ENCODE data around the gene BRCC3. TPM values are rescaled to one million over a fixed set of nuclear protein-coding genes. Genes with fewer than 3 reads are reported as not detected.
A peak's percentile ranks its signal among the peaks of the same experiment; 100 is the strongest.

The BRCC3 gene
- total RNA-seq, 2 experiments from 2014 or later: 25.0 to 26.0 TPM

DNA sequence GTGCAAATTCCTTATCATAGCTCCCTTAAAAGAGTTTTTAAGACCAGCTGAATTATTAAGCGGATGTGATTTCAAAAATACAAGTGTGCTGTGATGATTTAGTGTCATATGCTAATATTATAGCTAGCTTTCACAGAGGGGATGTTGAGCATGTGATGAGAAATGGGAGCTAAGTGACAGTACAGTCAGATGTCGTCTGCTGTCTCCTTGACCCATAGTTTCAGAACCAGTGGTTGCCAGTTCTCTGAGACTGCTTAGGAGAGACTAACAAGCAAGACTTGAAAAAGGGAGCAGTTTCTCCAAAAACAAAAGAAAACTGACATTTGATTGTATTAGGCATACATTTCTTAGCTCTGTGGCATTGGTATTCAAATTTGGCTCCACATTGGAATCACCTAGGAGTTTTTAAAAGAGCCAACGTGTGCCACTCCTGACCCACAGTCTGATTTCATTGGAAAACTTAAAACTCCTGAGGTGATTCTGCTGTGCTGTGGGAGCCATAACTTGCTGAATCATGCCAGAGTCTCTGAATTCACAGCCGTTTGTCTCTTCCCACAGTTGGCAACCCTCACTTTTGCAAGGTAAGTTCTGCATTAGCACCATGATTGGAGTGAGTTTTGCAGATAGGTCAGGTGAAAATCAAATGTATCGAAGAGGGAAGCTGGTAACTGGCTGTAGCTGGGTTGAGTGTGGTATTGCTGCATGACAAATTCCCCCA, 24.3 kb upstream of the BRCC3 start:
- peaks cover 19% of the 10 kb centered on the region for H3K4me1 Mint-ChIP-seq
- H3K27me3 Mint-ChIP-seq: no peaks in the 10 kb centered on the region
- no peak overlapping the region for H3K27ac Mint-ChIP-seq
- peaks cover 12% of the 10 kb centered on the region for H3K36me3 Mint-ChIP-seq
- POLR2A ChIA-PET: no interaction called here
- no peaks in the 10 kb centered on the region for H3K9me3 Mint-ChIP-seq
- H3K4me3 Mint-ChIP-seq: no peak overlapping the region
- DNase-seq: no peak
- ATAC-seq (ENCODE audit: low read depth): no peak

DNA sequence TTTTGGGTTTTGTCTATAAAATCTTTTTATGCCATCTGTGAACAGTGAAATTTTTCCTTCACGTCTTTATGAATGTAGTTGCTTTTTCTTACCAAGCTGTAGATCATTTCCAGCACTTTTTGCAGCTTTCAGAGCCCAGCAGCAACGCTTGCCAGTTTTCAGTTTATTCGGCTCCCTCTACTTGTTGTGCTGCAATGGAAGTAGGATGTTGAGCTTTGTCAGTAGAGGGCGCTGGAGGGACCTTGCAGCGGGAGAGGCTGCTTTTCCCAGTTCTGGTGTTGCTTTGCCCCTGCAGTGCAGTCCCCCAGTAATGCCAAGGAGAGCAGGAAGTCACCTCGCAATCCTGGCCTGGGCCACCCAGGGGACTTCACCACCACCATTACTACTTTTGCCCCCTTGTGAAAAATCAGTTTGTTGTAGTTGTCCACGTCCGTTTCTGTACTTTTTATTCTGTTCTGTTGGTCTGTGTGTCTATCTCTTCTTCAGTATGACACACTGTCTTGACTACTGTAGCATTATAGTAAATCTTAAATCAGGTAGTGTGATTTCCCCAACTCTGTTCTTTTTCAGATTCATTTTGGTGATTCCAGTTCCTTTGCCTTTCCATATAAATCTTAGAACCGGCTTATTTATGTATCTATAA, 22.2 kb upstream of the BRCC3 start:
- Mint-ChIP-seq H3K36me3 (peaks cover 11% of the 10 kb centered on the region), H3K9me3 (no peaks in the 10 kb centered on the region), H3K27ac (no peak overlapping the region), H3K27me3 (no peaks in the 10 kb centered on the region), H3K4me3 (no peak overlapping the region), H3K4me1 (peaks cover 27% of the 10 kb centered on the region)
- POLR2A ChIA-PET: no interaction called here
- DNase-seq (no peak), ATAC-seq (ENCODE audit: low read depth) (peak; percentile 47)

DNA sequence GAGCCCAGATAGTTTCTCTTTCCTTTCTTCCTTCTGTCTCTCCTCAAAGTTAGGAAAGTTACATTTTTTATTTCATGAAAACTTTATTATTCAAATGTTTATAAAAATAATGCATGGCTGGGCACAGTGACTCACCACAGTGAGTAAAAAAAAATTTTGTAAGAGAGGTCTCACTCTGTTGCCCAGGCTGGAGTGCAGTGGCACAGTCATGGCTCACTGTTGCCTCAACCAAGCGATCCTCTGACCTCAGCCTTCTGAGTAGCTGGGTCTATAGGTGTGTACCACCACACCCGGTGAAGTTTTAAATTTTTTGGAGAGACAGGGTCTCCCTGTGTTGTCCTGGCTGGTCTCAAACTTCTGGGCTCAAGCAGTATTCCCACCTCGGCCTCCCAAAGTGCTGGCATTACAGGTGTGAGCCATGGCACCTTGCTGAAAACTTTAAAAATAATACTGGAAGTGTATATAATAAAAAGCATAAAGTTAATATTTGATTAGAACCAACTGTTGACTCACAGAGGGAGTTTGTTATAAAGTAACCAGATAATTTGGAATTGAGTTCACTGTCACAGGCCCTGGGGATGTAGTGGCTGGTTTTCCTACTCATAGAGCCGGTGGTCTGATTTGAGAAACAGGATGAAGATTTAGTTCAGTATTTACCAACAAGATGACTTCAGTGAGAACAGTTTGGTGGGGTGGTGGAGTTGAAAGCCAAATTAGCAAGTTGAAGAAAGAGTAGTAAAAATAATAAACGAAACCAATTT, 18.4 kb upstream of the BRCC3 start:
- peaks cover 39% of the 10 kb centered on the region for H3K4me1 Mint-ChIP-seq
- no peak for DNase-seq
- POLR2A ChIA-PET: no interaction called here
- H3K27me3 Mint-ChIP-seq: no peaks in the 10 kb centered on the region
- H3K27ac Mint-ChIP-seq: no peak overlapping the region
- no peaks in the 10 kb centered on the region for H3K9me3 Mint-ChIP-seq
- no peak for ATAC-seq (ENCODE audit: low read depth)
- no peak overlapping the region for H3K4me3 Mint-ChIP-seq
- peaks cover 9% of the 10 kb centered on the region for H3K36me3 Mint-ChIP-seq

DNA sequence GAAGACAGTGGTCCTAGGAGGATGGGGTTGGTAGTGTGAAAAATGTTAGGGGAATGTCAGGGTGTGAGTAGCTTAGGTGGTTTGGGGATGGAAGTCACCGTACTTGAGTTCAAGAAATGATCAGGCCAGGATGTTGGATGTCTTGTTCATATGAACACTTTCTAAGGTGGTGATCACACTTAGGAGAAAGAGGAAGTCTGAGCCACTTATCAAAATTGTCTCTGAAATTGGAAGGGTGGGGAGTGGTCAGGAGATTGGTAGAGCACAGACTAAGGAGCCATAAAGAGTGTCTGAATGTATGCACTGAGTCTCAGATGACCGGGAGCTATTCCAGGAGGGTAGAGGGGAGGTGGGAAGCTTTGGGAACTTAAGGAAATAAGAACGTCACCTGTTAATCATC, 17.7 kb upstream of the BRCC3 start:
- H3K4me1 Mint-ChIP-seq: peaks cover 37% of the 10 kb centered on the region
- H3K27me3 Mint-ChIP-seq: no peaks in the 10 kb centered on the region
- H3K9me3 Mint-ChIP-seq: no peaks in the 10 kb centered on the region
- ATAC-seq (ENCODE audit: low read depth): no peak
- H3K4me3 Mint-ChIP-seq: no peak overlapping the region
- DNase-seq: no peak
- POLR2A ChIA-PET: no interaction called here
- no peak overlapping the region for H3K27ac Mint-ChIP-seq
- H3K36me3 Mint-ChIP-seq: peaks cover 9% of the 10 kb centered on the region

DNA sequence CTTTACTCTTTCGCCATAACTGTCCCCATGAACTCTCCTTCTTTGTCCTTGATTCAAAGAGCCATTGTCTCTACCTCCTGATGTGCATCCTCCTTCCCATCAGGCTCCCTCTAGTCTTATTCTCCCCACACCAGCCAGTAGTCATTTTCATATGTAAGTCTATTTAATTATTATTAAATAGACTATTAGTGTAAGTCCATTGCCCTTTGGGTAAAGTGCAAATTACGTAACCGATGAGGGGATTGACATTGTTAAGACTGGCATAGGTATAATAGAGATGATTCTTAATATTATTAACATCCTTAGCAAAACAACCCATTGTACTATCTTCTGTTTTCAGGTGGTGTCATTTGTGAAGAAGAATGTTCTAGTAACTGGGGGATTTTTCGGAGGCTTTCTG, 17.1 kb upstream of the BRCC3 start:
- peaks cover 9% of the 10 kb centered on the region for H3K36me3 Mint-ChIP-seq
- no peak overlapping the region for H3K27ac Mint-ChIP-seq
- no peaks in the 10 kb centered on the region for H3K9me3 Mint-ChIP-seq
- H3K4me3 Mint-ChIP-seq: no peak overlapping the region
- ATAC-seq (ENCODE audit: low read depth) (no peak), DNase-seq (no peak)
- H3K4me1 Mint-ChIP-seq: peaks cover 32% of the 10 kb centered on the region
- POLR2A ChIA-PET: no interaction called here
- no peaks in the 10 kb centered on the region for H3K27me3 Mint-ChIP-seq

DNA sequence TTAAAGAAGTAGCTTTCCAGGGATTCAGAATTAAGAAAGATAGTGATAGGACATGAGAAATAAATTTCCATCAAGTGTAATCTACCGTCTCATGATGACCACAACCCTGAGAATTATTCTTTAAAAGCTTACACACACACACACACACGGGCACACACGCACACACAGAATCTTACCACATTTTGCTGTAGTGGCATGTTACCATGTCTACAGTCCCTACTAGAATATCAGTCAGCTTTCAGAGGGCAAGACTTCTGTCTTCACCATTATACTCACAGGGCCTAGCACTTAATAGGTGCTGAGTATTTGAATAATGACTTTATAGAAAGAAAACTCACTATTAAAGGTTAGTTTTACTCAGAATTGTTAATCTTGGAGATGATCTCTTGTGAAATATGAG, 15.8 kb upstream of the BRCC3 start:
- H3K4me1 Mint-ChIP-seq: peaks cover 26% of the 10 kb centered on the region
- no peak overlapping the region for H3K27ac Mint-ChIP-seq
- DNase-seq (no peak), ATAC-seq (ENCODE audit: low read depth) (no peak)
- H3K27me3 Mint-ChIP-seq: no peaks in the 10 kb centered on the region
- no peaks in the 10 kb centered on the region for H3K9me3 Mint-ChIP-seq
- POLR2A ChIA-PET: interaction anchor here (1.0 kb wide), 1 partner anchor 27 kb away, joined by 3 read pairs; no protein-coding TSS in a partner anchor
- H3K4me3 Mint-ChIP-seq: no peak overlapping the region
- H3K36me3 Mint-ChIP-seq: peaks cover 9% of the 10 kb centered on the region

DNA sequence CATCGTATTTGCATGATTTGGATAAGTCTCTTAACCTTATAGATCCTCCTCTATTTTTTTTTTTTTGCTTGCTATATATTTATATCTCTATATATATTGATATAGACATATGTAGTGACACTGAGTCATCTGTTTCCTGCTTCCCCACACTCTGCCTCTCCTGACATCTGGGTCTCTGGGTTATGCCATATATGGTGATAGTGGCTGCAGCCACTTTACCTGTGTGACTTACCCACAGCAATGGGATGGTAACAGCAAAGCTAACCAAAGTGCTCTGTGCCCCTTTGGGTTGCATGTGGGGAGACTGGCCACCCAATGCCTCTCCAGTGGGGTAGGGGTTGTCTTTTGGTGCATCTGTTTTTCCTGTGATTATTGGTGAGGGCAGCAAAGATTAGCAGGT, 14.8 kb upstream of the BRCC3 start:
- peak; percentile 75 for ATAC-seq (ENCODE audit: low read depth)

DNA sequence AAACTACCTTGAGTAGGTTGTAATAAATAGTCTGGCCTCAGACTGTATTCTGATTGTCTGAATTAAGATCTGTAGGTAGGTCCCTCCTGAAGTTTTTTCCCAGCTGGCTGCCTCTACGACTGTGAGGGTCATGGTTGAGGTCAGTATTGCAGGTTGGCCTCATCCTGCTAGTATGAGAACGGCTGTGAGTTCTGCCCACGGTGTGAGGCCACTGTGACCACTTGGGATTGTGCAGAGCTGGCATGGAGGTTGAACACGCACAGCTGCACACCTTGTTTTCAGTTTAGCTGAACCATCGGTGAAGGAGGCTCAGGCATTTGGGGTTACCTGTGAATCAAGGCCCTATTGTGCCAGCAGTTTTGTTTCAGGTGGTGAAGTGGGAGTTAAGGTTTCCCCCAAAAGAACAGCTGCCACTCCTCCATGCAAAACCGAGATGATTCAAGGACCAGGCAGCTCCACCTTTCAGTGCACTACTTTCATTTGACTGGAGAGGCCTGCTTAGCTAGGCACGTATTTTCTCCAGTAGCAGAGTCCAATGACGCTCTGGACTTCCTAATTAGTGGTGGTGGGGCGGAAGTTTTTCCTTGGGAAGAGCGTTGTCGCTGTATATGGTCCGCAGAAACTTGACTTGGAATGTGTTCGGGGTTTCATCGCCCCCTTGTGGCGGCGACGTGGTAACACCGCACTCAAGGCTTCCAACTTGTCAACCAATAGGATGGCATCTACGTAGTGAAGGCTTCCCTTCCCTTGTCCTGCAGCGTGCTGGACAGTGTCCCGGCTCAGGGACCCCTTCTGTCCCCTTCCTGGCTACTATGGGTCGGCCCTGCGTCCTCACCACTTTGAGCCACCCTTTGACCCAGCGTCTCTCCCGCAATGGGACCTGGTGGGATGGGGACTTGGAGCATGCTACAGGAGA, 14.2 kb upstream of the BRCC3 start:
- ATAC-seq (ENCODE audit: low read depth) (peak; percentile 77), DNase-seq (peak; percentile 53)
- Mint-ChIP-seq H3K9me3 (no peaks in the 10 kb centered on the region), H3K27ac (peak overlapping the region; percentile 78), H3K4me1 (peaks cover 24% of the 10 kb centered on the region), H3K4me3 (peak overlapping the region; percentile 76), H3K27me3 (no peaks in the 10 kb centered on the region), H3K36me3 (peaks cover 9% of the 10 kb centered on the region)
- POLR2A ChIA-PET: interaction anchor here (0.6 to 1.6 kb wide), 3 partner anchors 15 to 510 kb away, joined by 3 read pairs; partner anchors contain the start of gene G6PD

More for the DNA sequence above, 14.8 kb upstream of the BRCC3 start:
- Mint-ChIP-seq H3K27me3 (no peaks in the 10 kb centered on the region), H3K27ac (peak overlapping the region; percentile 78), H3K36me3 (peaks cover 9% of the 10 kb centered on the region), H3K9me3 (no peaks in the 10 kb centered on the region), H3K4me3 (peak overlapping the region; percentile 76), H3K4me1 (peaks cover 24% of the 10 kb centered on the region)
- DNase-seq: no peak
- POLR2A ChIA-PET: interaction anchor here (0.6 to 1.6 kb wide), 3 partner anchors 15 to 510 kb away, joined by 3 read pairs; partner anchors contain the start of gene G6PD

DNA sequence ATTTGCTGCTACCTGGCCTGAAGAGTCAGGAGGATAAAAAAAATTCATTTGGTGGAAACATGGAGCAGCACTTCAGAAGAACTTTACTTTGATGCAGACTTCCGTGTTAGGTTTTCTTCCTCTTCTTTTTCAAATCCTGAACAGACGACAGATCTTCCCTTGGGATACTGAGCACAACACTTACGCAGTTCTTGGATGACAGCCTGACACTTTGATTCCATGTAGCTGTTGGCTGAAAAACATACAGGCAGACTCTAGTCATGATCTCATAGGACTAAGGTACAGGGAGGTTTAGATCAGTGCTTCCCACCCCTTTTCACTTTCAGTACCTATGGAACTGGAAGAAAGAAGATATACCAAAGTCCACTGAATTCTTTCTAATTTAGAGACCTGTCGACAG, 9.5 kb upstream of the BRCC3 start:
- H3K9me3 Mint-ChIP-seq: no peaks in the 10 kb centered on the region
- no peak overlapping the region for H3K4me3 Mint-ChIP-seq
- no peak for DNase-seq
- no peak for ATAC-seq (ENCODE audit: low read depth)
- H3K27ac Mint-ChIP-seq: no peak overlapping the region
- POLR2A ChIA-PET: no interaction called here
- peaks cover 2% of the 10 kb centered on the region for H3K36me3 Mint-ChIP-seq
- no peaks in the 10 kb centered on the region for H3K27me3 Mint-ChIP-seq
- peaks cover 10% of the 10 kb centered on the region for H3K4me1 Mint-ChIP-seq

DNA sequence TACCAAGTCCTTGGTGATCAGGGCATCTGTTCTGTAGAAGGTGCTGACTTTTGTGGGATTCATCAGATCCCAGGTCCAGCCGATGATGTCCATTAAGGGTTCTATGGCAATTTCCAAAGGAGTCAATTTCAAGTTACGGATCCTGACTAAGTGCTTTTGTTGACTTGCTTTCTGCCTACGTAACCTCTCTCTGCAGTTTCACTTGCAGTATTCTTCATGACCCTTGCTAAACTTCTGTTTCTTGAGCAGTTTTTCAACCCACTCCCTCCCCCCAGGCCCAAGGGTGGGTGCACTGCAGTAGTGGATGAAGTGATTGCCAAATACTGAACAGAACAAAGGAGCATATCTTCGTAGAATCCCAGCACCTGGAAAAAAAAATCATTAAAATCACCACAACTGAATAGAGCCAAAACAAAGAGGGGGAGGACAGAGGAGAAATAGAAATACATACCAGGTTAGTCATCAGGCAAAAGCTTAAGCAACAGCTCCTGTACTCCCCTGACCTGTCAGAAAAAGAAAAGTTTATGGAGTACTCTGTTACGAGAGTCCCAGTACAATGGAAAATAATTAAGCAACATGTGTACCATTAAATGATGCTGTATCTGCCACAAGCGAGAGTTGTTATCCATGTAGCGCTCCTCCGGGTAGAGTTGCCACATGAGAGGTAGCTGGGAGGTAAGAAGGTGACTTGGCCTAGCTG, 6.1 kb upstream of the BRCC3 start:
- peaks cover 16% of the 10 kb centered on the region for H3K4me1 Mint-ChIP-seq
- H3K36me3 Mint-ChIP-seq: peaks cover 2% of the 10 kb centered on the region
- H3K27me3 Mint-ChIP-seq: no peaks in the 10 kb centered on the region
- no peak overlapping the region for H3K27ac Mint-ChIP-seq
- H3K9me3 Mint-ChIP-seq: no peaks in the 10 kb centered on the region
- H3K4me3 Mint-ChIP-seq: no peak overlapping the region
- ATAC-seq (ENCODE audit: low read depth): no peak
- POLR2A ChIA-PET: no interaction called here
- no peak for DNase-seq

DNA sequence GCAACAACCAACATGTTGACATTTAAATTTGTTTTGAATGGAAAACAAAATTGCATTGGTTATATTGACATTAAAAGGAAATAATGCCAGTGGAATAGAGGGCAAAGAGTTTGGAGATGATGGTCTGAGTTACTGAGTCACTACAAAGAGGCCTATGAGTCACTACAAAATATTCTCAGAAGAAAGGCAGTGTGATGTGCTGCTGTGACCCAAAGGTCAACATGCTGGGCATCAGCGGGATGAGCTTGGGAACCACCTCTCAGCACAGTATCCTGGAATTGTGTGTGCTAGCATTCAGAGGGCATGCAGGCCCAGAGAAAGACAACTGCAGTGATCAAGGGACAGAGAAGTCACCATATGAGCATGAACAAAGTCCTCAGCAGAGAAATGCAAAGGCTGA, 3.1 kb upstream of the BRCC3 start:
- no peaks in the 10 kb centered on the region for H3K9me3 Mint-ChIP-seq
- ATAC-seq (ENCODE audit: low read depth) (no peak), DNase-seq (no peak)
- H3K4me1 Mint-ChIP-seq: peaks cover 22% of the 10 kb centered on the region
- H3K4me3 Mint-ChIP-seq: peak overlapping the region; percentile 44
- POLR2A ChIA-PET: no interaction called here
- no peak overlapping the region for H3K27ac Mint-ChIP-seq
- peaks cover 5% of the 10 kb centered on the region for H3K36me3 Mint-ChIP-seq
- no peaks in the 10 kb centered on the region for H3K27me3 Mint-ChIP-seq

DNA sequence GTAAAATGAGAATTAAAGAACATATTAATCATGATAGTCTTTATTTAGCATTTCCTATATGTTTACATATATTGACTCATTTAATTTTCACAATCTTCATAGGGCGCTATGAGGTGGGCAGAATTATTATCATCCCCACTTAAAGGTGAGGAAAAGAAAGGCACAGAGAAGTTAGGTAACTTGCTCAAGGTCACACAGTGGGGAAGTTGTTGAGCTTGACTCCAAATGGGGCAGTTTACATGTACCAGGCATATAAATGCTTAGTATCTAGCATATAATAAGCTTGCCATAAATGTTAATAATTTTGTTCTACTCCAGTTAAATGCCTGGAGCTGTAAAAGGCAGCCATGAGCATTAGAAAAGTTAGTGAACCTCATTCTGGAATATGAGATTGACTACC, 1.9 kb upstream of the BRCC3 start:
- H3K4me3 Mint-ChIP-seq: peak overlapping the region; percentile 91
- DNase-seq (no peak), ATAC-seq (ENCODE audit: low read depth) (no peak)
- peaks cover 5% of the 10 kb centered on the region for H3K36me3 Mint-ChIP-seq
- H3K27me3 Mint-ChIP-seq: no peaks in the 10 kb centered on the region
- peaks cover 33% of the 10 kb centered on the region for H3K4me1 Mint-ChIP-seq
- H3K27ac Mint-ChIP-seq: no peak overlapping the region
- POLR2A ChIA-PET: no interaction called here
- no peaks in the 10 kb centered on the region for H3K9me3 Mint-ChIP-seq

Data from activated naive CD8-positive, alpha-beta T cell treated with anti-CD3 and anti-CD28 coated beads, Interleukin-2, amount 10 ng/mL, durations not matched to agents 7 days and 5 days (primary cell).